SKM-1 (cell line): Measurements from ENCODE around the gene SVBP.

ENCODE experiments used
- DNase-seq: peaks from one replicate; lab custom pipeline; 2025; ENCODE audit not compliant: unreplicated experiment; lab: John Stamatoyannopoulos, UW

Gene SVBP

DNA sequence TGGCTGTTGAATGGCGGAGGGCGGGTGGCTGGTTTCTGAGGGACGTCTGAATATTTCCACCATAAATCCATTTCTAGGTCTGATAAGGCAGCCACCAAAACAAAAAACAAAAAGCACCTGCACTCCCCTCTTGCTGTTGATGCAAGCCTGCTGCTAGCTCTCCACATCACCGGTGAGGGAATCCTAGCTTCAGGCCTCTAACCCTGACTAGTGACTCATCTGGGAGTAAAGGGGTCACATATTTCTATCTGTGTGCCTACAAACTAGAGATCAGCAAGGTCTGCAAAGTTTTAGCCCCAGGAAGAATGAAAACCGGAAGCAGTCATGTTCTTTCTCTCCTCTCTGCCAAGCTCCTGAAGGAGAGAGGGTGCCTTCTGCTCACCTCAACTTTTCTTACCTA, 10.6 kb downstream of the SVBP start:
- DNase-seq: no peak

GRCh38 chr1:42806171-42806570, 11.0 kb downstream of the SVBP start:
- no peak for DNase-seq

- DNase-seq: no peak
Measured at GRCh38 chr1:42801832-42802473, 15.2 kb downstream of the SVBP start.

GRCh38 chr1:42797979-42798378, 19.2 kb downstream of the SVBP start:
- no peak for DNase-seq

GRCh38 chr1:42797414-42797813, 19.8 kb downstream of the SVBP start:
- DNase-seq: no peak

DNA sequence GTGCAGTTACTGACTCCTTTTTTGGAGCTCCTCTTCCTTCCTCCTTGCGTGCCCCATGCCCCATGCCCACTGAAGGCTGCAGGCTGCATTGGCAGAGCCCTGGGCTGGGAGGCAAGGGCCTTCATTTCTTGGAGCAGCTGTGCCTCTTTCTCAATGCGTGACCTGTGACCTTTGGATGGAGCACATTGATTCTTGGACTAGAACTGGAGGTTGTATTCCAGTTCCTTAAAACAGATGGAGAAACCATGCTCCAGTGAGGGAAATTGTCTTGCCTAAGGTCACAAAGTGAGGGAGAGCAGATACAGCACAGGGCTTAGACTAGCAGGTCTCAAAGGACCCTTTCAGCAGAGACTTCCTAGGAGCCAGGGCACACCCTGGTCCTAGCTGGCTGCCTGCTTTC, 23.4 kb downstream of the SVBP start:
- DNase-seq: no peak

GRCh38 chr1:42788021-42788420, 29.2 kb downstream of the SVBP start:
- DNase-seq: no peak

DNA sequence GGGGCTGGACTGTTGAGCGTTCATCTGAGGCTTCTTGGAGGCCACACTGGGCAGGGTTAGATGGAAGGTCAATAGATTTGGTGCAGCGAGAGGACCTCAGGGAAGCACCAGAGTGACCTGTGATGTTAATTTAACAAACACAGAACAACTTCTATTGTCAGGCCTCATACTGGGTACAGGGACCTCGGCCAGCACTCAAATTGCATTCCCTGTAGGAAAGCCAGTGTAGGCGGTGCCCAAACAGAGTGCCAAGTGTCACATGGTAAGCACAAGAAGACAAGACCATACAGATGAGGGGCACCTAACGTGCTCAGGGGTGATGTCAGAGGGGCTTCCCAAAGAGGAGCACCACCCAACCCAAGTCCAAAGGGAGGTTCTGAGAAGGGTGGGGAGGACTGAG, 31.1 kb downstream of the SVBP start:
- DNase-seq: no peak

DNA sequence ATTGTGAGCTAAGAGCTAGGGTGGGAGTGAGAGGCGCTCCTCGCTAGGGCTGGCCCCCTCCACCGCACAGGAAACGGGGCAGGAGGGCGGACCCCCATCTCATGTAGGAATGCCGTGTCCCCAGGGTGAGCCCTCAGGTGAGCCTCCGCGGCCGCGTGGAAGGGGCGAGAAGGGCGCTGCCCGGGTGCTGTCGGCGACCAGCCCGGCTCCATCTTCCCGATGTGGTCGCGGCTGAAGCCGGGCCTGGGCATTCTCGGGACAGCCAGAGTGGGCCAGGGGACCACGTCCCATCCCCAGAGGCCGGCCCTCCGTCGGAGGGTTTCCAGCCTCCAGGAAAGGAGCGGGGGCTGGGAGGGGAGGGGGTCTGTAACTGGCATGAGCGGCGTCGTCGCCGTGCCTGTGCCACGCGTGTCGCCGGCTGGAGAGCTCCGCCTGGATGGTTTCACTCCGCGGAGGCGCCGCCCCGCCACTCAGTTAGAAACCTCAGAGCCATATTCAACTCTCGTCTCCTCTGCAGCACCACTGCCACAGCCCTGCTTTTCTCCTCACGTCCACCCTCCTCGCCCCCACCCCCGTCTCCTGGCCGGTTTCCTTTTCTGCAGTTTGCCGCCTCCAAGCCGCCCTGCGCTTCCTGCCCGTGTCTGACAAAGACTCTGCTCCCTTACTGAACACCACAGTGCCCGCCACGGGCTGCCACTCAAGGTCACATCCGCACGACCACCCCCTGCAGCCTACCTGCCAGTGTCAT, 32.1 kb downstream of the SVBP start, which contains the start of gene TMEM269:
TSS of gene TMEM269 (plus strand) at position 46 of the 748 bp plus-strand sequence. CDS start 4,903 bp downstream, outside the sequence.
- no peak for DNase-seq

DNA sequence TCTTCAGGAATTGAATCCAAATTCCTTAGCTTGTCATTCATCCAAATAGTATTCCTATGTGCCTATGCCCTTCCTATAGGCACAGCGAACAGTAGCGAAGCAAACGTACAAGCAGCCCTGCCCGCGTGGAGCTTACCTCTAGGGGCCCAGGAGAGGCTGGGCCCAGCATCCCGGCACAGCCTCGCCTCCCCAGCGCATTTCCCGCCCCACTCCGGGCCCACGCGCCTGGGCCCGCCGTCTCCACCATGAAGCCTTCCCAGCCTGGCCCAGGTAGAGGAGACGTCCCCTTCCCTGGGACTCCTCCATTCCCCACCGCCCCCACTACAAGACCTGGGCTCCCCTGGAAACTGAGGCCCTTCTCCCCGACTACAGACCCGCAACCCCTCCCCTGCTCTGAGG, 32.7 kb downstream of the SVBP start:
- no peak for DNase-seq

GRCh38 chr1:42783092-42783491, 34.1 kb downstream of the SVBP start:
- no peak for DNase-seq

DNA sequence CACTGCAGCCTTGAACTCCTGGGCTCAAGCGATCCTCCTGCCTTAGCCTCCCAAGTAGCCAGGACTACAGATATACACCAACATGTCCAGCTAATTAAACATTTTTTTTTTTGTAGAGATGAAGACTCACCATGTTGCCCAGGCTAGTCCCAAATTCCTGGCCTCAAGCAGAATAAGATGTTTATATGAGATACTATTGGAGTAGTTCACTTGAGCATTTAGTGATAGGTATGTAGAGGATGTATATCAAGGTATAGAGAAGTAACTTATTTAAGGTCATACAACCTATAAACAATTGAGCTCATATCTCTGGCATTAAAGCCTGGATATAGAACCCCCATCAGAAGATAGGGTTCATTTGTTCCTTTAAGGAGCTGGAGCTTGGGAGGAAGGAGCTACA, 37.0 kb downstream of the SVBP start:
- DNase-seq: no peak

DNA sequence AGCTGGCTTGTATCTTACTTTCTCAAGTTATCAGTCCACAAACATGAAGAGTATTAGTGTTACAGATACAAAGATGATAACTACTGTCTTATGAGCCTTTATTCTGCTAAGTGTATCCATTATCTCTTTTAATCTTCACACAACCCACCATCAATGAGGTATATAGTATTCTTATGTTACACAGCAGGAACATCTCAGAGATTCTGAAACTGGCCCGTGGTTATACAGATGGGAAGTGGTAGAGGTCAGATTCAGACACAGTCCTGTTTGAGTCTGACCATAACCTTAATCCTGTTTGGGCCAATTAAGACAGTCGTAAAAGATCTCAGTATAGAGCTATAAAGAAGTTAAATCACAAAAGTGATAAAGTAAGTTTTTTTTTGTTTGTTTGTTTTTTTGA, 37.5 kb downstream of the SVBP start:
- DNase-seq: no peak

DNA sequence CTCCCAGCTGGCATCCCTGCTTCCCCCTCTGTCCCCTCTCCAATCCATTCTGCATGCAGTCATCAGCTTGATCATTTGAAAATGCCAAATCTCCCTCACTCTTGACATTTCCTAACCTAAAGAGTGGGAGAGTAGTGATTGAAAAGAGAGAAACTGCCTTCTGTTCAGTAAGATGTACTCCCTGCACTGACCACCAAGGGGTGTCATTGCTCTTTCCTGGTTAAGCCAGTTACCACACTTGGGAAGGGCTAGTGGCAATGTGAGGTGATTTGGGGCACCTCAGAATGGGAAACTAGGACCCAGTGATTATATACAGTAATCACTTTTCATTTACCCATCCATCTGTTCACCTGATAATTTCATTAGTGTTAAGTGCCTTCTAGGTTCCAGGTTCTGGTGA, 39.3 kb downstream of the SVBP start:
- DNase-seq: peak; percentile 40

DNA sequence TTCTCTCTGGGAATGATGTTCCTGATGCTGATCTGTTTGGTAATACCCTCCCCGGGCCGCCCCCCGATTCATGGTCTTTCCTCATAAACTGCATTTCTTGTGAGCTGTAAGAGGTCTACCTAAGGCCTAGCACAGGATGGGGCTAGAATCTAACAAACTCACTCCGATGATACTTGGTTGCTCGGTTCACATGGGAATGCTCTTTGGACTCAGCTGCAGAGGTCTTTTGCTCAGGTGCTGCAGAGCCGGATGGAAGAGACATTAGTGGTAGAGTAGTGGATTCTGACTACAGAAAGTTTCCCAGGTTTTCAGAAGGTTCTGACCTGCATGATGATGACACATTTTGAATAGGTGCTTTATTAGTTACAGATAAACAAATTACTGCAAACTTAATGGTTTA, 40.7 kb downstream of the SVBP start:
- DNase-seq: no peak

DNA sequence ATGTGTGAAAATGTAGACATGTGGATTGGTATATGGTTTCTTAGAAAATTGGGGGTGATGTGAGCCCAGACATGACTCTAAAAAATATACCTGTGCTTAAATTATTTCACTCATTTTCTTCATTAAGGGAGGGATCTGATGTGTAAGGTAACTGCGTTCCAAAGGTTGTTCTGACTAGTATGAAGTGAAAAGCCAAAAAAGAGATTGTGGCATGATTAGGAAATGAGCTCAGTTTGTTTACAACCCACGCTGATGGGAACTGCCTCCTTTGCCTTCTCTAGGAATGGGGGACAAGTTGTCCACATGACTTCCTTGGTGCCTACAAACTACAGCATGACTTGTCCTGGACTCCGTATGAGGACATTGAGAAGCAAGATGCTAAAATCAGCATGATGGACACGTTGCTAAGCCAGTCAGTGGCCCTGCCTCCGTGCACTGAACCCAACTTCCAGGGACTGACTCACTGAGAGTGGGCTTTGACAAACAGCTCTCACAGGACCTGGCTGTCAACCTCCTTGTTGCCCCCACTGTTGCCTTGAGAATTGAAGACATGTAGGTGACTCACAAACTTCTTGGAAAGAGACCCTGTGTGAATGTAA, 42.2 kb downstream of the SVBP start:
- DNase-seq: no peak

DNA sequence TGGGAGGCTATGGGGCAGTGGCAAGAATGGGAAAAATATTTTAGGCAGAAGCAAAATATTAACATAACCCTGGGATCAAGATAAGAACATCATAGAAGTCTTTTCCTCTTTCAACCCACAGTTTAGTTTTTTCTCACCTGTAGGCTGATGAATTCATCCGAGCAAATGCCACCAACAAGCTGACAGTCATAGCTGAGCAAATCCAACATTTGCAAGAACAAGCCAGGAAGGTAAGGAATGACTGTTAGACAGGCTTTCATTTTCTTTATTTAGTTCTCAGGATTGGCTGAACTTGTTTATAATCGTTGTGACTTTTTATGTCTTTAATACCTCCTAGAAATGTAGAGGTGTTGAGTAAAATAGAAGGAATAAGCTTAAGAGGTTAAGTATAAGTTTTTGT, 43.8 kb downstream of the SVBP start:
- DNase-seq: no peak

DNA sequence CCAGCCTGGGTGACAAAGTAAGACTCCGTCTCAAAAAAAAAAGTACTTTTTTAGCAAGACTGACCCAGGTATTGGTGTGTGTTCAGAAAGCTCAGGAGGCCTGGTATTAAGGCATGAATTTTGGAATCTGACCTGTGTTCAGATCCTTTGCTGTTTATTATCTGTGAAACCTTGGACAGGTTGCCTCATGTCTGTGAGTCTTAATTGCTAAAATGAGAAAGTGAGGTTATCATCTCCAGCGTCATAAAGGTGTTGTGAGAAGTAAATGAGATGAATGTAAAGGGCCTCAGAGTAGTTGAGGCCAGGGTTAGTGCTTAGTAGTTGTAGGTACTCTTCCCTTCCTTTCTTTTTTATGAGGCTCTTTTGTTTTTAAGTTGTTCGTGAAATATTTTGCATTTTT, 47.4 kb downstream of the SVBP start:
- no peak for DNase-seq

DNA sequence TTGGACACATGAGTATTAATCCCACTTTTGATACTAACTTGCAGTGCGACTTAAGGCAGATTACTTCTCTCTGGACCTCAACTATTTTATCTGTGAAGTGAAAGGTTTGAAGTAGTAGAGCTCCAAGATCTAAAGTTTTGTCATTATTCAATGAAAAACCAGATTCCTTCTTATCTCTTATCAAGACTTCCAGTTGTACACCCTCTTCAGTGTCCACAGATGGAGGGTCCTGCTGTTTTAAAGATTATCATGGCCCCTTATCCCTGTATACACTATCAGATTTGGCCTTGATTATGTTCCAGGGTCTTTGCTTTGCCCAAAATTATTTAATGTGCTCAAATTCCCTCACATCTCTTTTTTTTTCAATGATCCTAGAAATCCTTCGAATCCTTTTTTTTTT, 49.0 kb downstream of the SVBP start:
- DNase-seq: no peak

DNA sequence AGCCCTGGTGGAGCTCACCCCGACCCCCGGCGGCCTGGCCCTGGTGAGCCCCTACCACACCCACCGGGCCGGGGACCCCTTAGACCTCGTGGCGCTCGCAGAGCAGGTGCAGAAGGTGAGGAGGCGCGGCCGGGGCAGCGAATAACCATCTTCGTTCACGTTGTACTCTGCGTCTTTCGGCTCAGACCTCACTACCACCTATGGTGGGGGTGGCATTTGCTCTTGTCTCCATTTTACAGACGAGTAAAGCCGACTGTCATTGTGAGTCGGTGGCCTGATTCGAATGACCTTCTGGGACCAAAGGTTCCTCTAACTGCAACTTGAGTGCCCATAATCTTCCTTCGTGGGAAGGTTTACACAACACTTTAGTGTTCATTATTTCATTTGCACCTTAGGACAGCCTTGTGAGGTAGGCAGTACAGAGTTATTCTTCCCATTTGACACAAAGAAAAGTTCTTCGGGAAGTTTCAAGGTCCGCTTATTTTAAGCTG, 49.6 kb downstream of the SVBP start:
- no peak for DNase-seq

DNA sequence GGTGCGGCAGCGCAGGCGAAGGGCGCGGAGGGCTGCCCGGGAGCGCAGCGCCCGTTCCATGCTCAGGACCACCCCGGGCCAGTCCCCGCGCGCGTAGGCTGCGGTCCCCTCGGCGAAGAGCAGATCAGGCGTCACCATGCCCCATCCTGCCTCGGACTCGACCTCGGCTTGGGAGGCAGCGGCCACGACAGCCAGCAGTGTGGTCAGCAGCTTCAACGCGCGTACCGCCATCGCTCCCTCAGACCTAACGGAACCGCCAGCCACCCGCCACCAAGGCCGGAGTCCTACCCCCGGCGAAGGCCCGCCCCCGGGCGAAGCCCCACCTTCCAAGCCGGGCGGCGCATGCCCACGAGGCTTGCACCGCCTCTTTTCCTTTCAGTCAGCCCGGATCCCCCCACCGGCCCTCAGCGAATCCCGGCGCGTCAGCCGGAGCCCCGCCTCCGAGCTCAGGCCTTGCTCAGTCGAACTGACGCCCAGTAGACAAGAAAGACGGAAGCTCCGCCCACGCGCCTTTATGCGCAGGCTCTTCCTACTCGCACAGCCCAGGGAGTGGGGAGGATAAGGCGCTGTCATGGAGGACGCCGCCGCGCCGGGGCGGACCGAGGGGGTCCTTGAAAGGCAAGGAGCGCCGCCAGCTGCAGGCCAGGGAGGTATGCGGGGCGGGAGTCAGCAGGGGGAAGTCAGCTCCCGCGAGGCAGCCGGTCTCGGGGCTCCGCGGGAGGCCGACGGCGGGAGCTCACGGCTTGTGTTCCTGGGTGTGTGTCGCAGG, 50.3 kb downstream of the SVBP start, which contains the start of the genes C1orf50 and P3H1:
TSS of gene C1orf50 (plus strand) at position 509 of the 769 bp plus-strand sequence. CDS start at position 572, 63 bp downstream.
TSS of gene P3H1 (minus strand) at position 288 of the 769 bp plus-strand sequence. CDS start at position 231, 57 bp downstream.
- peak; percentile 96 for DNase-seq
